Measurements from ENCODE around the gene TADA2A.
"Not testable (repeated sequence)": the region's sequence is repeated elsewhere in the genome, so short reads cannot be mapped to it uniquely, and the experiment has no call there.

TADA2A gene

DNA sequence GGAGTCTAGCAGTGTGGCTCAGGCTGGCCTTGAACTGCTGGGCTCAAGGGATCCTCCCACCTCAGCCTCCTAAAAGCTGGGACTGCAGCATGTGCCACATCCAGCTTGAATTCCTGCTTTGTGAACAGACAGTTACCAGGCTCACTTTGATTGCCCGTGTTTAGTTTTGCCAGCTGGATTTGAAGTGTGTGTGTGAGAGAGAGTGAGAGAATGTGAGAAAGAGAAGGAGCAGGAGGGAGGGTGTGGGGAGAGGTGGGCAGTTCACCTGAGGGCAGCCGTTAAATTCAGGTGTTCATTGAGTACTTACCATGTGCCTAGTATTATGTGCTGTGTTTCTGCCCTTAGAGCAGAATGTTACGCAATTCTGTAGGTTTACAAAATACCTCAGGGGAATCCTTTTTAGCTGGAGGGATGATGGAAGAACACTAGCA, 87.7 kb downstream of the TADA2A start:
- DNase-seq, result no peak

GRCh38 chr17:37494971-37495370, 88.3 kb downstream of the TADA2A start:
- no peak for DNase-seq

GRCh38 chr17:37500378-37500777, 93.7 kb downstream of the TADA2A start:
- DNase-seq, result no peak

GRCh38 chr17:37502009-37502936, 95.6 kb downstream of the TADA2A start:
- no peak for DNase-seq

- no peak for DNase-seq
These were observed 96.5 kb downstream of the TADA2A start for GRCh38 chr17:37503148-37503547.

DNA sequence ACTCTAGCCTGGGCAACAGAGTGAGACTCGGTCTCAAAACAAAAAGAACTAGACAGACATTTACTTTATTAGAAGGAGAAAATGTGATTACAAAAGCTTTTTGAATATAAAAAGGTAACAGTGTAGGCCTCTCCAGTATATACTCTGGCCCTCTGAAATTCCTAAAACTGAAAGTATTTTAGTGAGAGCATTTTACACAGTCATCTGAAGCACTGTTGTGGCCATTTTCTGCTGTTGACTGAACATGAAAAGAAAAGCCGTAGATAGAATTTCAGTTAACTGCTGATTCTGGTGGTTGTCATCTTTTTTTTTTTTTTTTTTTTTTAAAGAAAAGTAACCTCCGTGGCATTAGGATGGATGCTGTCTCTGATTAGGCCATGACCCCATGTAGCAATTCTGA, 98.6 kb downstream of the TADA2A start:
- DNase-seq, result no peak

- no peak for DNase-seq
These were observed 100.0 kb downstream of the TADA2A start for GRCh38 chr17:37506678-37507077.

GRCh38 chr17:37507111-37507510, 100.4 kb downstream of the TADA2A start:
- DNase-seq, result no peak

DNA sequence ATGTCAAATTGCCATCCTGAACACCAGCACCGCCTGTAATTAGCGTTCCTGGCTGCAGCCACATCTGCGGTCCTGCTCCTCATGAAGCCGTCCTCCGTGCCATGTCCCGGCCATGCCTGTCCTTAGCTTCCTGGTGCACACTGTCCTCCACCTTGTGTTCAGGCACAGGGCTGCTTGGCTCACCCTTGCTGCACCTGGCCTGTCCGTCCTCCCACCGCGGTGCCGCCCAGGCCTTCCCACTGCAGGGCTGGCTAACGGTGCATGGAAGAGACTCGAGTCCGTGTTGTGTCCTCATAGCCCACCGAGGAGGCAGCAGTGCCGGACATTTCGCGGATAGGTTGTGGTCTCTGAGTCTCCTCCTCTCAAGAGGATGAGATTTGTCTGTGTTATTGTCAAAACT, 103.4 kb downstream of the TADA2A start:
- no peak for DNase-seq

DNA sequence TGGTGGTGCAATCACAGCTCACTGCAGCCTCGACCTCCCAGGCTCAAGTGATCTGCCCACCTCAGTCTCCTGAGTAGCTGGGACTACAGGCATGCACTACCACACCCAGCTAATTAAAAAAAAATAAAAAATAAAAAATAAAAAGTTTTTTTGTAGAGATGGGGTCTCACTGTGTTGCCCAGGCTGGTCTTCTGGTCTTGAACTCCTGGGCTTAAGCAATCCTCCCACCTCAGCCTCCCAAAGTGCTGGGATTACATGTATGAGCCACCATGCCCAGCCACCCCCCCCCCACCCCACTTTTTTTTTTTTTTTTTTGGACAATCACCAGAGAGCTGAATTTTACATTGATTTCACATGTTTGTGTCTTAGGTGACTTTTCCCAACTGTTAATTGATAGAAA, 105.0 kb downstream of the TADA2A start:
- DNase-seq, result not testable (repeated sequence)

DNA sequence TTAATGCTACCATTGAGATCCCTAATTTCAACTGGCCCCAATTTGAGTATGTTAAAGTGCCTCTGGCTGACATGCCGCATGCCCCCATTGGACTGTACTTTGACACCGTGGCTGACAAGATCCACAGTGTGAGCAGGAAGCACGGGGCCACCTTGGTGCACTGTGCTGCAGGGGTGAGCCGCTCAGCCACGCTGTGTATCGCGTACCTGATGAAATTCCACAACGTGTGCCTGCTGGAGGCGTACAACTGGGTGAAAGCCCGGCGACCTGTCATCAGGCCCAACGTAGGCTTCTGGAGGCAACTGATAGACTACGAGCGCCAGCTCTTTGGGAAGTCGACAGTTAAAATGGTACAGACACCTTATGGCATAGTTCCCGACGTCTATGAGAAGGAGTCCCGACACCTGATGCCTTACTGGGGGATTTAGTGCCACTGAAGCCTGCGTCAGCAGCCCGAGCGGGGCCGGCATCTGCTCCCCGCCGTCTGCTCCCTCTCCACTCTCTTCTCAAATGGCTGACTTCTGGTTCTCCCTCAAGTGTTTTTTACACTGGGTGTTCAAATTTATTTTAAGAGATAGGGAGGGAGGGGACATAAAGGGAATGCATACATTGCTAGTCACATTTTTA, 105.9 kb downstream of the TADA2A start:
- DNase-seq, result no peak

DNA sequence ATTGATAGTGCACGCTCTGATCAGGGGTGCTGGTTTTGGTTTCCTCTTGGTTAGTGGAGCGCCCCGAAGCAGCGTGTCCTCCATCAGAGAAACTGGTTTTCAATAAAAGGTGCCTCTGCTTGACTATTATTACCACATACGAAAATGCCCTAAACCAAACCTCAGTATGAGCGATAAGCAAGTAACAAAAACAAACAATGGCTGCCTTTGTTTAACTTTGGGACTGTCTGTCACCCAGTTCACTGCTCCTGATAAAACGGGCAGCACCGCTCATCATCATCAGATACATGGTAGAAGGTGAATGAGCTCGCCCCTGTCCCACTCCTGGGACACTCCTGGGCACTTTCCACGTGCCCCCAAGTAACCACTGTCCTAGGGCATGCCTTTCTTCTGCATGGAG, 107.0 kb downstream of the TADA2A start:
- DNase-seq, result no peak

GRCh38 chr17:37516127-37516571, 109.5 kb downstream of the TADA2A start:
- no peak for DNase-seq

GRCh38 chr17:37517881-37518280, 111.2 kb downstream of the TADA2A start:
- DNase-seq, result no peak

DNA sequence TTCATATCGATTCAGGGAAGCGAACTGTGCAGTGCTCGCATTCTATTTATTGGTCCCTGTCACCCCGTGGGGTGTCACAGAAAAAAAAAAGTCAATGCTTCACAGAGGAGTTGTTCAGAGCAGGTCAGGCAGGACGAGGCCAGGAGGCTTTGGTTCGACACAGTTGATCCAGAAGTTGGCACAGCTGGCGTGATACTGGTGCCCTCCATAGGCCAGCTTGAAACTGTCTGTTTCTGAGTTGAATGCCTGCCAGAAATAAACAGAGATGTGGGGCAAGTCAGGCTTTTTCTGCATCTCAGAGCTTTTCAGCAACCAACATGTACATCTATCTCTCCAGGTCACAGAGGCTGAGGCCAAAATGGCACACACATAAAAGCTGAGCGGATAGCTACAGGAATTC, 112.1 kb downstream of the TADA2A start:
- no peak for DNase-seq

GRCh38 chr17:37519251-37519985, 112.7 kb downstream of the TADA2A start:
- no peak for DNase-seq

DNA sequence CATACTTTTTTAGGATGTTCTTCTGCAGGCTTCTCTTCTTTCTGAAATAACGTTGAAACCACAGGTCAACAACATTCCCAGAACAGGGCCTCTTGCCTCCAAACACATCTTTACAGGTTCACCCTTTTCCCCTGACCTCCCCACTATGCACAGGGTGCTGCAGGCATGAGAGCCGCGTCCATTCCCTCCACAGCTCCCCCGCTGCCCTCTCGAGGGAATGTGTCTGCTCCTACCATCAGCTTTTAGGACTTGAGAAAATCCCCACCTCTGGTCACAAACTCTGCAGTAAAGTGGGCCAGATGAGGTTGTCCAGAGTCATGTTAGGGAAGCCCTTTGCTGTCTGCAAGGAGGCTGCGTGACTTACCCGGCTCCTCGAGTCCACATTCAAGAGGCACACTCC, 113.5 kb downstream of the TADA2A start:
- no peak for DNase-seq

DNA sequence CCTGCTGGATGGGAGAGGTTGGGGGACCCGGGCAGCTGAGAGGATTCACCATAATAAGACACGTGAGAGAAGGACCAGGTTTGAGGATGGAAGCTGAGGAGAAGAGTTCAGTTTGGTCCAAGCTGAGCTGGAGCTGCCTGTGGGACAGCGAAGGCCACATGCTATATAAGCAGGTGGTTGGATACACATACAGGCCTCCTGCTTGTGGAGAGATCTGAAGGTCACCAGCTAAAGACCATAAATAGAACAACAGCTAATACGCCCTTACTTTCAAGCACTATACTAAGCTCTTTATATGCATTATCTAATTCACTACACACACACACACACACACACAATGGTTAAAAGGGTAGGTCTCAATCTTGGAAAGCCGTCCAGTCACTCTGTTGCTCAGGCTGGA, 115.1 kb downstream of the TADA2A start:
- DNase-seq, result no peak

- DNase-seq, result no peak
These were observed 117.1 kb downstream of the TADA2A start for GRCh38 chr17:37523715-37524219.

- peak; percentile 2 for DNase-seq
These were observed 120.7 kb downstream of the TADA2A start for GRCh38 chr17:37527249-37527851.

Measured in NCI-H2029 treated with DMSO at 0.1 percent for 48 hours (cell line).